GM18873 (cell line): ENCODE data around the gene NUDT1.

Experiments used
- ATAC-seq: cut with Tn5 transposase; IDR thresholded peaks from one replicate; pipeline ENCODE4 v1.9.1; 2021; ENCODE audit warnings: mild to moderate bottlenecking, moderate library complexity, moderate number of reproducible peaks; ENCODE audit not compliant: unreplicated experiment, low FRiP score

NUDT1 gene

GRCh38 chr7:2245883-2246675 lies 4.1 kb downstream of the NUDT1 start:
- no peak for ATAC-seq

- no peak for ATAC-seq
Observed at GRCh38 chr7:2247141-2247995, 5.3 kb downstream of the NUDT1 start.

- no peak for ATAC-seq
Observed at GRCh38 chr7:2248984-2249694, 7.1 kb downstream of the NUDT1 start.

GRCh38 chr7:2249744-2250323 lies 7.8 kb downstream of the NUDT1 start:
- no peak for ATAC-seq

- no peak for ATAC-seq
Observed at GRCh38 chr7:2251381-2251780, 9.4 kb downstream of the NUDT1 start.

- ATAC-seq = no peak
Observed at GRCh38 chr7:2251841-2252771, 10.1 kb downstream of the NUDT1 start.

GRCh38 chr7:2253021-2253420 lies 11.0 kb downstream of the NUDT1 start:
- no peak for ATAC-seq

GRCh38 chr7:2253525-2254244 lies 11.7 kb downstream of the NUDT1 start:
- ATAC-seq = no peak

- no peak for ATAC-seq
Observed at GRCh38 chr7:2254429-2255144, 12.6 kb downstream of the NUDT1 start.

- no peak for ATAC-seq
Observed at GRCh38 chr7:2255145-2256139, 13.4 kb downstream of the NUDT1 start.

- no peak for ATAC-seq
Observed at GRCh38 chr7:2256306-2257045, 14.4 kb downstream of the NUDT1 start.

- no peak for ATAC-seq
Observed at GRCh38 chr7:2257046-2257551, 15.1 kb downstream of the NUDT1 start.

GRCh38 chr7:2257651-2258050 lies 15.6 kb downstream of the NUDT1 start:
- no peak for ATAC-seq

GRCh38 chr7:2258661-2259365 lies 16.8 kb downstream of the NUDT1 start:
- ATAC-seq = no peak

- ATAC-seq = no peak
Observed at GRCh38 chr7:2259480-2259879, 17.5 kb downstream of the NUDT1 start.

- ATAC-seq = no peak
Observed at GRCh38 chr7:2260820-2261219, 18.8 kb downstream of the NUDT1 start.
